LNCaP clone FGC (cell line): ENCODE data around the gene MGAT5B.
"Not testable (repeated sequence)": the region's sequence is repeated elsewhere in the genome, so short reads cannot be mapped to it uniquely, and the experiment has no call there.

Experiments used
- DNase-seq: peaks from one replicate; pipeline ENCODE4 v3.0.0-alpha.2; 2011; ENCODE audit warnings: low read depth
- H3K4me3 ChIP-seq: 2 replicates; pipeline ENCODE4 v1.5.1; 2011; ENCODE audit warnings: mild to moderate bottlenecking, low read depth, low read length, control low read depth
- CTCF ChIP-seq: IDR thresholded peaks from 2 replicates; pipeline ENCODE4 v1.5.1; 2012; ENCODE audit warnings: mild to moderate bottlenecking; ENCODE audit not compliant: control insufficient read depth, insufficient read depth; ENCODE audit errors: extremely low read depth

Gene MGAT5B

GRCh38 chr17:76840884-76841775 lies 27.1 kb upstream of the MGAT5B start:
- DNase-seq: no peak
- TF ChIP-seq CTCF: no peak
- H3K4me3 ChIP-seq: no peak overlapping the region

- no peak overlapping the region for H3K4me3 ChIP-seq
- no peak for TF ChIP-seq CTCF
- DNase-seq: no peak
Observed at GRCh38 chr17:76841776-76842405, 26.3 kb upstream of the MGAT5B start.

- not testable (repeated sequence) for DNase-seq, H3K4me3 ChIP-seq
Observed at GRCh38 chr17:76843068-76843467, 25.1 kb upstream of the MGAT5B start.

GRCh38 chr17:76843703-76844484 lies 24.3 kb upstream of the MGAT5B start:
- no peak for DNase-seq
- H3K4me3 ChIP-seq: no peak overlapping the region
- no peak for TF ChIP-seq CTCF

GRCh38 chr17:76844485-76844829 lies 23.7 kb upstream of the MGAT5B start:
- no peak for DNase-seq
- TF ChIP-seq CTCF: no peak
- no peak overlapping the region for H3K4me3 ChIP-seq

- no peak overlapping the region for H3K4me3 ChIP-seq
- TF ChIP-seq CTCF: no peak
- no peak for DNase-seq
Observed at GRCh38 chr17:76844846-76845245, 23.4 kb upstream of the MGAT5B start.

GRCh38 chr17:76845541-76846017 lies 22.6 kb upstream of the MGAT5B start:
- no peak overlapping the region for H3K4me3 ChIP-seq
- TF ChIP-seq CTCF: no peak
- no peak for DNase-seq
